Gastrocnemius medialis (tissue), 4 donors: ENCODE data around the gene SLX4. TPM values are rescaled to one million over a fixed set of nuclear protein-coding genes. Genes with fewer than 3 reads are reported as not detected.

Source experiments
- ATAC-seq, 2 donors: fragments of 150-250 bp; one replicate each; pipeline ENCODE4 v1.9.1; 2016
- DNase-seq, 2 donors: peaks; one replicate each; pipeline ENCODE4 v3.0.0-alpha.2; 2019
- H3K27ac ChIP-seq, 4 donors: fragments of 200-600 bp; sonication (generic); 1 replicate in 1 of 4; 2 replicates in 3 of 4; pipeline ENCODE4 v1.5.1; 2016 to 2018; ENCODE audit warnings: mild to moderate bottlenecking in 2 of 4, moderate library complexity in 1 of 4
- H3K27me3 ChIP-seq, 3 donors: fragments of 200-600 bp; sonication (generic) in 2 of 3; 1 replicate in 1 of 3; 2 replicates in 2 of 3; pipeline versions ENCODE4 v1.5.1 to v1.6.0; 2016 to 2019; ENCODE audit warnings: mild to moderate bottlenecking in 1 of 3, moderate library complexity in 1 of 3
- H3K36me3 ChIP-seq, 2 donors: fragments of 200-600 bp; sonication (generic) in 1 of 2; one replicate each; pipeline ENCODE4 v1.5.1; 2017 to 2018
- H3K4me1 ChIP-seq, 2 donors: fragments of 200-600 bp; sonication (generic) in 1 of 2; one replicate each; pipeline ENCODE4 v1.5.1; 2016 to 2017; ENCODE audit warnings: mild to moderate bottlenecking in 2 of 2
- H3K4me3 ChIP-seq, 4 donors: fragments of 200-600 bp; sonication (generic) in 3 of 4; 1 replicate in 1 of 4; 2 replicates in 3 of 4; pipeline ENCODE4 v1.5.1; 2016 to 2019; ENCODE audit warnings: mild to moderate bottlenecking in 2 of 4
- H3K9me3 ChIP-seq, 3 donors: fragments of 200-600 bp; sonication (generic) in 2 of 3; 1 replicate in 1 of 3; 2 replicates in 2 of 3; pipeline ENCODE4 v1.5.1; 2016 to 2019
- CTCF ChIP-seq, 5 experiments: fragments of 450-650 bp in 3 of 5; fragments of 200-600 bp in 2 of 5; sonication (generic) in 2 of 5; IDR thresholded peaks in 4 of 5; conservative IDR thresholded peaks in 1 of 5; 1 replicate in 4 of 5; 2 replicates in 1 of 5; pipeline ENCODE4 v1.5.1; 2016 to 2019; ENCODE audit warnings: antibody characterized with exemption in 5 of 5, mild to moderate bottlenecking in 3 of 5, moderate library complexity in 3 of 5
- POLR2A ChIP-seq, 2 donors: fragments of 450-650 bp; IDR thresholded peaks; one replicate each; pipeline ENCODE4 v1.6.1; 2017; ENCODE audit warnings: antibody characterized with exemption in 2 of 2, mild to moderate bottlenecking in 2 of 2, moderate library complexity in 2 of 2
- in situ Hi-C, 4 donors: fragments of 200-750 bp; cut with MboI; loops; one replicate each; pipeline versions ENCODE4 v1.15.0 to v1.8.0; 2017; ENCODE audit warnings: low sequenced_read_pairs in 4 of 4
- intact Hi-C: fragments of 100-400 bp; cut with DNase I; formaldehyde crosslinking; loops from one replicate; pipeline ENCODE4 v1.15.1; 2023; ENCODE audit warnings: low total_unique reads
- total RNA-seq, 4 donors: library from RNA; depleted of rRNA; stranded (reverse); fragments of >200 nt; gene quantifications; one replicate each; pipeline versions ENCODE4 v1.1.0 to v1.2.3, GENCODE V29; 2016

SLX4 gene
- total RNA-seq, 4 donors from 2014 or later, result 1.8 to 3.6 (median 2.8) TPM

GRCh38 chr16:3645108-3645503, 33.7 kb upstream of the SLX4 start:
- ATAC-seq, result no peak

GRCh38 chr16:3643095-3643730, 31.8 kb upstream of the SLX4 start:
- intact Hi-C loops (no loop called here), in situ Hi-C loops (no loop called here)
- DNase-seq (no peak), ATAC-seq (no peak)
- Histone ChIP-seq H3K27ac (no peak overlapping the region), H3K27me3 (no peaks in the 10 kb centered on the region), H3K4me1 (peaks cover 12 to 17% of the 10 kb centered on the region in 2 donors), H3K36me3 (no peaks in the 10 kb centered on the region), H3K9me3 (no peaks in the 10 kb centered on the region), H3K4me3 (no peak overlapping the region)
- no peak for TF ChIP-seq CTCF (IDR thresholded peaks at IDR 0.05 in 4 of 5, conservative IDR thresholded peaks at IDR 0.05 in 1 of 5)
- TF ChIP-seq POLR2A (IDR thresholded peaks at IDR 0.05), result no peak

More at GRCh38 chr16:3645108-3645503, 33.7 kb upstream of the SLX4 start:
- TF ChIP-seq POLR2A (IDR thresholded peaks at IDR 0.05), result no peak
- TF ChIP-seq CTCF (IDR thresholded peaks at IDR 0.05 in 4 of 5, conservative IDR thresholded peaks at IDR 0.05 in 1 of 5), result no peak
- intact Hi-C loops (no loop called here), in situ Hi-C loops (no loop called here)
- H3K27me3 ChIP-seq, result no peaks in the 10 kb centered on the region
- no peaks in the 10 kb centered on the region for H3K36me3 ChIP-seq
- no peak overlapping the region for H3K4me3 ChIP-seq
- H3K27ac ChIP-seq, result no peak overlapping the region
- peaks cover 12 to 17% of the 10 kb centered on the region in 2 donors for H3K4me1 ChIP-seq
- DNase-seq, result no peak
- H3K9me3 ChIP-seq, result no peaks in the 10 kb centered on the region

GRCh38 chr16:3642397-3643094, 31.1 kb upstream of the SLX4 start:
- no peaks in the 10 kb centered on the region for H3K27me3 ChIP-seq
- peaks cover 12 to 17% of the 10 kb centered on the region in 2 donors for H3K4me1 ChIP-seq
- H3K4me3 ChIP-seq, result no peak overlapping the region
- TF ChIP-seq CTCF (IDR thresholded peaks at IDR 0.05 in 4 of 5, conservative IDR thresholded peaks at IDR 0.05 in 1 of 5), result no peak
- no peak for TF ChIP-seq POLR2A (IDR thresholded peaks at IDR 0.05)
- ATAC-seq (no peak), DNase-seq (no peak)
- H3K36me3 ChIP-seq, result no peaks in the 10 kb centered on the region
- intact Hi-C loops, result no loop called here
- in situ Hi-C loops, result no loop called here
- H3K9me3 ChIP-seq, result no peaks in the 10 kb centered on the region
- H3K27ac ChIP-seq, result no peak overlapping the region

- Histone ChIP-seq H3K27me3 (no peaks in the 10 kb centered on the region), H3K4me1 (peaks cover 10 to 15% of the 10 kb centered on the region in 2 donors), H3K36me3 (no peaks in the 10 kb centered on the region), H3K27ac (no peak overlapping the region), H3K4me3 (no peak overlapping the region), H3K9me3 (no peaks in the 10 kb centered on the region)
- DNase-seq (no peak), ATAC-seq (no peak)
- no peak for TF ChIP-seq POLR2A (IDR thresholded peaks at IDR 0.05)
- TF ChIP-seq CTCF (IDR thresholded peaks at IDR 0.05 in 4 of 5, conservative IDR thresholded peaks at IDR 0.05 in 1 of 5), result no peak
- intact Hi-C loops (no loop called here), in situ Hi-C loops (no loop called here)
Observed at GRCh38 chr16:3641801-3642396, 30.5 kb upstream of the SLX4 start.
